T-helper 17 cell (primary cell): Measurements from ENCODE around the gene DNAJC21. TPM values are rescaled to one million over a fixed set of nuclear protein-coding genes. Genes with fewer than 3 reads are reported as not detected.

Experiments
- ATAC-seq: fragments of 150-1000 bp; cut with Tn5 transposase; 2 replicates; pipeline ENCODE4 v1.10.0; 2021; ENCODE audit warnings: mild to moderate bottlenecking, moderate library complexity
- DNase-seq, 3 donors: peaks; one replicate each; pipeline versions ENCODE4 v3.0.0 to v3.0.0-alpha.2; 2020 to 2021
- H3K9me3 ChIP-seq: one replicate; pipeline ENCODE4 v1.7.0; 2013; ENCODE audit warnings: low read length, mild to moderate bottlenecking; ENCODE audit not compliant: control insufficient read depth, poor library complexity, severe bottlenecking
- H3K27ac Mint-ChIP-seq: one replicate; pipeline ENCODE4 v1.8.0; 2022; ENCODE audit warnings: mild to moderate bottlenecking, moderate library complexity, mixed read lengths
- H3K27me3 Mint-ChIP-seq: one replicate; pipeline ENCODE4 v1.8.0; 2022; ENCODE audit warnings: mixed read lengths
- H3K36me3 Mint-ChIP-seq: one replicate; pipeline ENCODE4 v1.8.0; 2022; ENCODE audit warnings: low read depth, mixed read lengths
- H3K4me1 Mint-ChIP-seq: one replicate; pipeline ENCODE4 v1.8.0; 2022; ENCODE audit warnings: mild to moderate bottlenecking, mixed read lengths
- H3K4me3 Mint-ChIP-seq: one replicate; pipeline ENCODE4 v1.8.0; 2022; ENCODE audit warnings: mild to moderate bottlenecking, moderate library complexity, mixed read lengths
- total RNA-seq, 4 donors: library from RNA in 2 of 4; stranded (reverse) in 2 of 4; gene quantifications; one replicate each; pipeline ENCODE4 v1.2.3 and lab custom pipeline; 2022 to 2026

DNAJC21 gene
- total RNA-seq (10 to 100 TPM; 54.0 to 54.3 TPM), total RNA-seq (lab: John Stamatoyannopoulos, UW) (81.8 to 122 reads per million in 2 donors)

- DNase-seq, result peak; percentile 96 to 98 (median 97)
- H3K27me3 Mint-ChIP-seq, result no peaks in the 10 kb centered on the region
- H3K9me3 ChIP-seq, result no peaks in the 10 kb centered on the region
- peak; percentile 92 for ATAC-seq
- H3K27ac Mint-ChIP-seq, result peak within 1 kb of the TSS; percentile 91
- peak within 1 kb of the TSS; percentile 97 for H3K4me3 Mint-ChIP-seq
- peaks cover 2% of the 10 kb centered on the region for H3K36me3 Mint-ChIP-seq
- peaks cover 27% of the 10 kb centered on the region for H3K4me1 Mint-ChIP-seq
Observed at GRCh38 chr5:34929134-34929719, at the start of gene DNAJC21. Gene DNAJC21, plus strand, starts transcription at chr5:34929559. Its CDS starts 261 bp downstream, at chr5:34929820.

DNA sequence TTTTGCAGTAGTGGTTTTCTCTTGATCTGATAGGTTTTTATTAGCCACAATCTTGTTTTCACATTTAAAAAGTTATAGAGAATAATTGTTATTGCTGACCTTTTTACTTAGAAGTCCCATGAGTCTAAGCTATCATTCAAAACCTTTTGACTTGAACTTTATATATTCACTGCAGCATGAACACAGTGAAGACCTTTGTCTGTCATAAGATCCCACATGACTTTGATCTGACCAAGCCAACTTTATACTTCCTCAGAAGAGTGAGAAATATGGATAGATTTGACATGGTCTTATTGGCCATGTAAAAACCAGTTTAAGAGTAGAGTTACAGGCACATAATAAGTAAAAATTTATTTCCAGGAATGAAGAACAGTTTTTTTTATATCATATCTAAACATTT is 48.1 kb upstream of the DNAJC21 start:
- H3K9me3 ChIP-seq, result no peaks in the 10 kb centered on the region
- ATAC-seq, result no peak
- H3K4me1 Mint-ChIP-seq, result no peaks in the 10 kb centered on the region

GRCh38 chr5:34886392-34887119 is 42.8 kb upstream of the DNAJC21 start:
- Mint-ChIP-seq H3K36me3 (peaks cover 2% of the 10 kb centered on the region), H3K4me3 (no peak overlapping the region), H3K27ac (no peak overlapping the region), H3K4me1 (no peaks in the 10 kb centered on the region), H3K27me3 (peaks cover 45% of the 10 kb centered on the region)
- DNase-seq (no peak), ATAC-seq (no peak)
- H3K9me3 ChIP-seq, result no peaks in the 10 kb centered on the region

More for the DNA sequence above, 48.1 kb upstream of the DNAJC21 start:
- Mint-ChIP-seq H3K27ac (no peak overlapping the region), H3K27me3 (peaks cover 29% of the 10 kb centered on the region), H3K36me3 (no peaks in the 10 kb centered on the region), H3K4me3 (no peak overlapping the region)
- DNase-seq, result no peak

- DNase-seq, result no peak
- no peak for ATAC-seq
- Mint-ChIP-seq H3K27me3 (peaks cover 22% of the 10 kb centered on the region), H3K4me3 (no peak overlapping the region), H3K36me3 (peaks cover 2% of the 10 kb centered on the region), H3K4me1 (peaks cover 5% of the 10 kb centered on the region), H3K27ac (no peak overlapping the region)
- no peaks in the 10 kb centered on the region for H3K9me3 ChIP-seq
Observed at GRCh38 chr5:34889394-34889793, 40.0 kb upstream of the DNAJC21 start.

- DNase-seq, result no peak
- H3K36me3 Mint-ChIP-seq, result peaks cover 2% of the 10 kb centered on the region
- no peak overlapping the region for H3K27ac Mint-ChIP-seq
- peaks cover 5% of the 10 kb centered on the region for H3K4me1 Mint-ChIP-seq
- H3K27me3 Mint-ChIP-seq, result peaks cover 11% of the 10 kb centered on the region
- ATAC-seq, result no peak
- no peaks in the 10 kb centered on the region for H3K9me3 ChIP-seq
- H3K4me3 Mint-ChIP-seq, result no peak overlapping the region
Observed at GRCh38 chr5:34891981-34892380, 37.4 kb upstream of the DNAJC21 start.

DNA sequence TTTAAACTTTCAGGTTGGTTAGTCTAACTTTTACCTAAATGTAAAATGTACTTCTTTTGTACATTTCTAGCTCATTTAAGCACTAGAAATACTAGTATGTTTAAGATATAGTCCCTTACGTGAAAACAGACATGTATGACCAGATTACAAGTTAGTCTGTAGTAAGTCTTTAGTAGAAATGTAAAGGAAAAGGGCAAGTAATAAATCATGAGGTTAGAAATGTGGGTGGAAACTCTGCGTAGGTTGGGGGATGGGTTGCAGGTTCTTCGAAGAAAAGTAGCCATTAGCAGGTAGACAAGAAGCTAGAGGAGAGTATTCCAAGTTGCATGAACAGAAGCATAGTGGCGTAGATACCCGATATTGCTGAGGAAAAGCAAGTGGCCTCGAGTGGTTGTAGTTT is 36.9 kb upstream of the DNAJC21 start:
- Mint-ChIP-seq H3K4me3 (no peak overlapping the region), H3K4me1 (peaks cover 5% of the 10 kb centered on the region), H3K36me3 (no peaks in the 10 kb centered on the region), H3K27me3 (peaks cover 6% of the 10 kb centered on the region), H3K27ac (no peak overlapping the region)
- ATAC-seq, result no peak
- H3K9me3 ChIP-seq, result no peaks in the 10 kb centered on the region
- no peak for DNase-seq

GRCh38 chr5:34894716-34895115 is 34.6 kb upstream of the DNAJC21 start:
- H3K9me3 ChIP-seq, result no peaks in the 10 kb centered on the region
- H3K4me3 Mint-ChIP-seq, result no peak overlapping the region
- peaks cover 5% of the 10 kb centered on the region for H3K4me1 Mint-ChIP-seq
- H3K27ac Mint-ChIP-seq, result no peak overlapping the region
- ATAC-seq (no peak), DNase-seq (no peak)
- no peaks in the 10 kb centered on the region for H3K36me3 Mint-ChIP-seq
- H3K27me3 Mint-ChIP-seq, result no peaks in the 10 kb centered on the region

- H3K27me3 Mint-ChIP-seq, result no peaks in the 10 kb centered on the region
- peaks cover 5% of the 10 kb centered on the region for H3K4me1 Mint-ChIP-seq
- ATAC-seq, result no peak
- no peaks in the 10 kb centered on the region for H3K36me3 Mint-ChIP-seq
- DNase-seq, result no peak
- H3K4me3 Mint-ChIP-seq, result no peak overlapping the region
- no peak overlapping the region for H3K27ac Mint-ChIP-seq
- no peaks in the 10 kb centered on the region for H3K9me3 ChIP-seq
Observed at GRCh38 chr5:34895641-34896419, 33.5 kb upstream of the DNAJC21 start.

DNA sequence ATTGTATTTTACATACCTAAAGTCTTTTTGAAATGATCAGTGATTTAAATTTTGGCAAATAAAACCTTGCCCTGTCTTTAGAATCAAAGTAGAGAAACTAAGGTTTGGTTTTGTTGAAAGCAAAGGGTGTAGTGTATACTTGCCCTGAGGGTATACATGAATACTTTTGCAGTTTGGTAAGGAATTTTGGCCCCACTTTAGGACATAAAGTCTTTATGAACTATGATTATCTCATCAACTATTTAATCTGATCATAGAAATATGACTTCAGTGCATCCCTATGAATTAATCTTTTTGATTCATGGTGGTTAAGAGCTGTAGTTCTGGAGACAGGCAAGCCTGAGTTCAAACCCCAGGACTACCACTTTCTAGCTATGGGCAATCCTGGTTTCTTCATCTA is 31.7 kb upstream of the DNAJC21 start:
- H3K4me3 Mint-ChIP-seq, result no peak overlapping the region
- H3K27ac Mint-ChIP-seq, result no peak overlapping the region
- H3K9me3 ChIP-seq, result no peaks in the 10 kb centered on the region
- peaks cover 2% of the 10 kb centered on the region for H3K4me1 Mint-ChIP-seq
- no peaks in the 10 kb centered on the region for H3K27me3 Mint-ChIP-seq
- no peak for ATAC-seq
- no peaks in the 10 kb centered on the region for H3K36me3 Mint-ChIP-seq
- no peak for DNase-seq

- DNase-seq, result peak; percentile 16 to 44 (median 29)
- H3K4me3 Mint-ChIP-seq, result no peak overlapping the region
- H3K27ac Mint-ChIP-seq, result no peak overlapping the region
Observed at GRCh38 chr5:34898258-34898895, 31.0 kb upstream of the DNAJC21 start.

GRCh38 chr5:34899066-34899465 is 30.3 kb upstream of the DNAJC21 start:
- H3K27ac Mint-ChIP-seq, result no peak overlapping the region
- H3K4me3 Mint-ChIP-seq, result no peak overlapping the region
- H3K4me1 Mint-ChIP-seq, result no peaks in the 10 kb centered on the region
- H3K27me3 Mint-ChIP-seq, result no peaks in the 10 kb centered on the region
- H3K9me3 ChIP-seq, result no peaks in the 10 kb centered on the region
- no peak for ATAC-seq
- no peak for DNase-seq
- H3K36me3 Mint-ChIP-seq, result no peaks in the 10 kb centered on the region

More at GRCh38 chr5:34898258-34898895, 31.0 kb upstream of the DNAJC21 start:
- peak; percentile 77 for ATAC-seq
- no peaks in the 10 kb centered on the region for H3K9me3 ChIP-seq
- H3K36me3 Mint-ChIP-seq, result no peaks in the 10 kb centered on the region
- no peaks in the 10 kb centered on the region for H3K4me1 Mint-ChIP-seq
- no peaks in the 10 kb centered on the region for H3K27me3 Mint-ChIP-seq

DNA sequence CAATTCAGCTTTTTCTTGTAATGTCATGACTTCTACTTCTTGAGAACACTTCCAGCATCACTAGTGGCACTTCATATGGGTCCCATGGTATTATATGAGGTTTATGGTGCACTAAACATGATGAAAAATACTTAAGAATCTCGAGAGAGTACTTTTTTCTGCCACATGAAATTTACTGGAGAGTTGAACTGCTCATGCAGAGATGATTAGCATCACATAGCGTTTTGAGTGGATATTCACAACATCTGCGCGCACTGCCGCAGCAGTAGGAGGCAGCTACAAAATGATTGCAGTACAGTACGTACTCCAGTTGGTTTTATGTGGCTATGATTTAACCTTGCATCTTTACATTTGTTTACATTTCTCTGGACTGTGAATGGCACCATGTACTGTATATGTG is 28.7 kb upstream of the DNAJC21 start:
- Mint-ChIP-seq H3K4me1 (no peaks in the 10 kb centered on the region), H3K36me3 (no peaks in the 10 kb centered on the region), H3K27ac (no peak overlapping the region), H3K4me3 (no peak overlapping the region), H3K27me3 (no peaks in the 10 kb centered on the region)
- ATAC-seq, result no peak
- DNase-seq, result no peak
- no peaks in the 10 kb centered on the region for H3K9me3 ChIP-seq

- Mint-ChIP-seq H3K27me3 (no peaks in the 10 kb centered on the region), H3K27ac (no peak overlapping the region), H3K4me1 (no peaks in the 10 kb centered on the region), H3K36me3 (no peaks in the 10 kb centered on the region), H3K4me3 (no peak overlapping the region)
- H3K9me3 ChIP-seq, result no peaks in the 10 kb centered on the region
- ATAC-seq (no peak), DNase-seq (no peak)
Observed at GRCh38 chr5:34903260-34903659, 26.1 kb upstream of the DNAJC21 start.
